ENCODE data around the gene SDK2. TPM values are rescaled to one million over a fixed set of nuclear protein-coding genes. Genes with fewer than 3 reads are reported as not detected.
"Not testable (repeated sequence)": the region's sequence is repeated elsewhere in the genome, so short reads cannot be mapped to it uniquely, and the experiment has no call there.

The SDK2 gene
- polyA plus RNA-seq, 1 experiment, result 0.04 TPM

GRCh38 chr17:73311781-73312641 lies 332.2 kb downstream of the SDK2 start, which contains the start of gene CDC42EP4:
Gene CDC42EP4, minus strand, starts transcription at chr17:73312001. Its CDS starts 25,501 bp downstream, at chr17:73286500.
- H3K27me3 ChIP-seq (ENCODE audit: control insufficient read depth, insufficient read depth, low read length), result no peaks in the 10 kb centered on the region
- ChIA-PET POLR2A (no interaction called here), CTCF (interaction anchor here (0.8 to 9.6 kb wide), 10 partner anchors 13 to 83 kb away, joined by 3 to 114 read pairs (median 6); no protein-coding TSS in a partner anchor)
- peak within 1 kb of the TSS; percentile 99 for H3K4me3 ChIP-seq (ENCODE audit: low read depth, low read length)
- no peak for TF ChIP-seq CTCF (IDR thresholded peaks at IDR 0.05; ENCODE audit: insufficient read depth, low read depth, low read length)
- DNase-seq (ENCODE audit: low read depth), result peak; percentile 68
- H3K36me3 ChIP-seq (ENCODE audit: control insufficient read depth, insufficient read depth, low read length), result 0 out of 2 replicates have a peak, but pooled peaks cover under 1% of the 10 kb centered on the region

GRCh38 chr17:73311428-73311780 lies 332.8 kb downstream of the SDK2 start:
- H3K4me3 ChIP-seq (ENCODE audit: low read depth, low read length), result peak overlapping the region; percentile 99
- POLR2A ChIA-PET, result no interaction called here
- 0 out of 2 replicates have a peak, but pooled peaks cover 3% of the 10 kb centered on the region for H3K36me3 ChIP-seq (ENCODE audit: control insufficient read depth, insufficient read depth, low read length)
- no peaks in the 10 kb centered on the region for H3K27me3 ChIP-seq (ENCODE audit: control insufficient read depth, insufficient read depth, low read length)
- CTCF ChIA-PET, result interaction anchor here (1.0 to 9.6 kb wide), 10 partner anchors 14 to 57 kb away, joined by 3 to 114 read pairs (median 6); no protein-coding TSS in a partner anchor
- no peak for TF ChIP-seq CTCF (IDR thresholded peaks at IDR 0.05; ENCODE audit: insufficient read depth, low read depth, low read length)
- DNase-seq (ENCODE audit: low read depth), result no peak

- no peak for DNase-seq (ENCODE audit: low read depth)
- ChIA-PET CTCF (interaction anchor here (0.8 to 9.6 kb wide), 19 partner anchors 7 to 60 kb away, joined by 3 to 114 read pairs (median 4); no protein-coding TSS in a partner anchor), POLR2A (interaction anchor here (0.5 kb wide), 1 partner anchor 119 kb away, joined by 3 read pairs; no protein-coding TSS in a partner anchor)
- 0 out of 2 replicates have a peak, but pooled peaks cover 3% of the 10 kb centered on the region for H3K36me3 ChIP-seq (ENCODE audit: control insufficient read depth, insufficient read depth, low read length)
- TF ChIP-seq CTCF (IDR thresholded peaks at IDR 0.05; ENCODE audit: insufficient read depth, low read depth, low read length), result no peak
- H3K27me3 ChIP-seq (ENCODE audit: control insufficient read depth, insufficient read depth, low read length), result no peaks in the 10 kb centered on the region
- H3K4me3 ChIP-seq (ENCODE audit: low read depth, low read length), result peak overlapping the region; percentile 99
These were observed 334.3 kb downstream of the SDK2 start for GRCh38 chr17:73309727-73310596.

GRCh38 chr17:73308959-73309358 lies 335.3 kb downstream of the SDK2 start:
- H3K27me3 ChIP-seq (ENCODE audit: control insufficient read depth, insufficient read depth, low read length); DNase-seq (ENCODE audit: low read depth); H3K36me3 ChIP-seq (ENCODE audit: control insufficient read depth, insufficient read depth, low read length); POLR2A ChIA-PET: not testable (repeated sequence)
- CTCF ChIA-PET, result interaction anchor here (0.7 to 9.6 kb wide), 8 partner anchors 8 to 68 kb away, joined by 3 to 114 read pairs (median 3); no protein-coding TSS in a partner anchor
- peak overlapping the region; percentile 27; the same call in 1 of the 2 replicates for H3K4me3 ChIP-seq (ENCODE audit: low read depth, low read length)

- POLR2A ChIA-PET, result no interaction called here
- peak; percentile 68 for DNase-seq (ENCODE audit: low read depth)
- 0 out of 2 replicates have a peak, but pooled peaks cover 3% of the 10 kb centered on the region for H3K36me3 ChIP-seq (ENCODE audit: control insufficient read depth, insufficient read depth, low read length)
- CTCF ChIA-PET, result interaction anchor here (0.7 to 9.6 kb wide), 10 partner anchors 8 to 76 kb away, joined by 3 to 114 read pairs (median 3); a partner anchor contains a TSS
- H3K27me3 ChIP-seq (ENCODE audit: control insufficient read depth, insufficient read depth, low read length), result no peaks in the 10 kb centered on the region
- H3K4me3 ChIP-seq (ENCODE audit: low read depth, low read length), result peak overlapping the region; percentile 31
- TF ChIP-seq CTCF (IDR thresholded peaks at IDR 0.05; ENCODE audit: insufficient read depth, low read depth, low read length), result no peak
These were observed 336.0 kb downstream of the SDK2 start for GRCh38 chr17:73308017-73308823.
